Endodermal cell (in vitro differentiated cells): Measurements from ENCODE around the gene ZDHHC24. TPM values are rescaled to one million over a fixed set of nuclear protein-coding genes. Genes with fewer than 3 reads are reported as not detected.
"Not testable (repeated sequence)": the region's sequence is repeated elsewhere in the genome, so short reads cannot be mapped to it uniquely, and the experiment has no call there.

Experiments
- DNase-seq: peaks from one replicate; pipeline ENCODE4 v3.0.0-alpha.2; 2017
- H3K27ac ChIP-seq: 2 replicates; pipeline ENCODE4 v1.5.1; 2013; ENCODE audit warnings: mild to moderate bottlenecking, low read depth, low read length, moderate library complexity
- H3K27me3 ChIP-seq: 2 replicates; pipeline ENCODE4 v1.6.1; 2013; ENCODE audit warnings: mild to moderate bottlenecking, low read length, moderate library complexity; ENCODE audit not compliant: insufficient read depth, control insufficient read depth, poor library complexity, severe bottlenecking
- H3K36me3 ChIP-seq: 2 replicates; pipeline ENCODE4 v1.7.0; 2013; ENCODE audit warnings: mild to moderate bottlenecking, low read length, moderate library complexity; ENCODE audit not compliant: control insufficient read depth, insufficient read depth
- H3K4me1 ChIP-seq: one replicate; pipeline ENCODE4 v1.7.0; 2013; ENCODE audit warnings: low read length; ENCODE audit not compliant: control insufficient read depth, insufficient read depth
- H3K4me3 ChIP-seq: 2 replicates; pipeline ENCODE4 v1.5.1; 2013; ENCODE audit warnings: mild to moderate bottlenecking, low read length, moderate library complexity
- H3K9ac ChIP-seq: 2 replicates; pipeline ENCODE4 v1.6.1; 2013; ENCODE audit warnings: mild to moderate bottlenecking, low read length, moderate library complexity; ENCODE audit not compliant: poor library complexity, severe bottlenecking; ENCODE audit errors: extremely low read depth
- H3K9me3 ChIP-seq: 2 replicates; pipeline ENCODE4 v1.6.1; 2013; ENCODE audit warnings: mild to moderate bottlenecking, low read length, moderate library complexity; ENCODE audit not compliant: control insufficient read depth
- H3K27ac Mint-ChIP-seq: 2 replicates; pipeline ENCODE4 v1.8.0; 2020; ENCODE audit warnings: mixed read lengths
- H3K27me3 Mint-ChIP-seq: 2 replicates; pipeline ENCODE4 v1.8.0; 2021; ENCODE audit warnings: mild to moderate bottlenecking, mixed read lengths; ENCODE audit not compliant: insufficient read depth
- H3K36me3 Mint-ChIP-seq: 2 replicates; pipeline ENCODE4 v1.8.0; 2020; ENCODE audit warnings: low read depth, mixed read lengths
- H3K4me1 Mint-ChIP-seq: 2 replicates; pipeline ENCODE4 v1.8.0; 2020; ENCODE audit warnings: mixed read lengths
- H3K4me3 Mint-ChIP-seq: 2 replicates; pipeline ENCODE4 v1.8.0; 2020; ENCODE audit warnings: mild to moderate bottlenecking, moderate library complexity, mixed read lengths
- H3K9me3 Mint-ChIP-seq: 2 replicates; pipeline ENCODE4 v1.8.0; 2020; ENCODE audit warnings: mild to moderate bottlenecking, mixed read lengths
- WGBS, 2 experiments: methylation state at CpG; one replicate each; pipeline versions ENCODE4 v1.1.5 to v1.1.7; 2013; ENCODE audit warnings: missing lambda C conversion rate in 2 of 2, mixed read lengths in 1 of 2; ENCODE audit not compliant: insufficient coverage in 1 of 2, insufficient read length in 1 of 2; 5-methylcytosine and 5-hydroxymethylcytosine counted together
- total RNA-seq, 2 donors: library from RNA; stranded (reverse); fragmentation: NEBNext Ultra II Directional in 1 of 2; extraction: Animal tissue kit (Norgen Biotek cat#: 25700) in 1 of 2; gene quantifications; 2 replicates in 1 of 2; 3 replicates in 1 of 2; pipeline ENCODE4 v1.2.1, GENCODE V29; 2021
- TF ChIP-seq, protein P1 (sequence below): fragments of 200-600 bp; sonication (generic); conservative IDR thresholded peaks from 2 replicates; pipeline ENCODE4 v1.5.0; 2021; ENCODE audit warnings: antibody characterized with exemption, mild to moderate bottlenecking

Gene ZDHHC24
- total RNA-seq, 2 donors from 2014 or later = 10.6 to 11.7 TPM

DNA sequence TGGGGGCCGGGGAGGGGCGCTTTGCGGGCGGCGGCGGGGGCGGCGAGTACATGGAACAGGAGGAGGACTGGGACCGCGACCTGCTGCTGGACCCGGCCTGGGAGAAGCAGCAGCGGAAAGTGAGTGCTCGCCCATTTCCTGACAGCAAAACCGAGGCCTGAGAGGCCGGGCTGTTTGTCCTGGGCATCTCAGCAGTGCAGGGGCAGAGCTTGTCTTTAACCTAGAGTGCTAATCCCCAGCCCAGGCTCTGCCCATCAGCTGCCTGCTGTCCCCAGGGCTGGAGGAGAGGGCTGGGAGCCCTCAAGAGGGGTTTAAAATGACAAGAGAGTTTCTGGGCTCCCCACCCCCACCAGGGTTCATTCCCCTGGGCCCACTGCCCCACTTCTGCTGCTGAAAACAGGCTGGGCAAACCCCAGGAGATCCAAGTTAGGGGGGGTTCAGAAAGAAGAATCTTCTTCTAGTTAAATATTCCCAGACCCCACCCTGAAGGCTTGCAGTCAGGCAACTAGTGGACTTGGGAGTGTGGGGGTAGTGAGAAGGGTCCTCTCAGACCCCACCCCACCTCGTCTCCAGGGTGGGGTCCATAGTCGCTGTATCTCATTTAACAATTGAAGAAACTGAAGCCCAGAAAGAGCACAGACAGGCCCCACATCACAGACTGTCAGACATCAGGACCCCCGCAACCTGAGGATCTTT lies 1.3 kb upstream of the ZDHHC24 start:
- DNase-seq = no peak
- Histone ChIP-seq H3K4me1 (no peaks in the 10 kb centered on the region), H3K4me3 (no peak overlapping the region), H3K27me3 (no peaks in the 10 kb centered on the region), H3K27ac (peak overlapping the region; percentile 49), H3K36me3 (no peaks in the 10 kb centered on the region), H3K9me3 (no peaks in the 10 kb centered on the region), H3K9ac (no peak overlapping the region)
- peak overlapping the region; percentile 69 for H3K4me3 Mint-ChIP-seq
- no peaks in the 10 kb centered on the region for H3K9me3 Mint-ChIP-seq
- H3K36me3 Mint-ChIP-seq = peaks cover 9% of the 10 kb centered on the region
- TF ChIP-seq, protein P1, sequence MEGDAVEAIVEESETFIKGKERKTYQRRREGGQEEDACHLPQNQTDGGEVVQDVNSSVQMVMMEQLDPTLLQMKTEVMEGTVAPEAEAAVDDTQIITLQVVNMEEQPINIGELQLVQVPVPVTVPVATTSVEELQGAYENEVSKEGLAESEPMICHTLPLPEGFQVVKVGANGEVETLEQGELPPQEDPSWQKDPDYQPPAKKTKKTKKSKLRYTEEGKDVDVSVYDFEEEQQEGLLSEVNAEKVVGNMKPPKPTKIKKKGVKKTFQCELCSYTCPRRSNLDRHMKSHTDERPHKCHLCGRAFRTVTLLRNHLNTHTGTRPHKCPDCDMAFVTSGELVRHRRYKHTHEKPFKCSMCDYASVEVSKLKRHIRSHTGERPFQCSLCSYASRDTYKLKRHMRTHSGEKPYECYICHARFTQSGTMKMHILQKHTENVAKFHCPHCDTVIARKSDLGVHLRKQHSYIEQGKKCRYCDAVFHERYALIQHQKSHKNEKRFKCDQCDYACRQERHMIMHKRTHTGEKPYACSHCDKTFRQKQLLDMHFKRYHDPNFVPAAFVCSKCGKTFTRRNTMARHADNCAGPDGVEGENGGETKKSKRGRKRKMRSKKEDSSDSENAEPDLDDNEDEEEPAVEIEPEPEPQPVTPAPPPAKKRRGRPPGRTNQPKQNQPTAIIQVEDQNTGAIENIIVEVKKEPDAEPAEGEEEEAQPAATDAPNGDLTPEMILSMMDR = no peak
- 37 to 42% methylated on average over 12 to 18 of the region's 18 CpGs for WGBS, 2 experiments
- H3K27me3 Mint-ChIP-seq = peaks cover 1% of the 10 kb centered on the region
- peaks cover 24% of the 10 kb centered on the region for H3K4me1 Mint-ChIP-seq
- no peak overlapping the region for H3K27ac Mint-ChIP-seq

DNA sequence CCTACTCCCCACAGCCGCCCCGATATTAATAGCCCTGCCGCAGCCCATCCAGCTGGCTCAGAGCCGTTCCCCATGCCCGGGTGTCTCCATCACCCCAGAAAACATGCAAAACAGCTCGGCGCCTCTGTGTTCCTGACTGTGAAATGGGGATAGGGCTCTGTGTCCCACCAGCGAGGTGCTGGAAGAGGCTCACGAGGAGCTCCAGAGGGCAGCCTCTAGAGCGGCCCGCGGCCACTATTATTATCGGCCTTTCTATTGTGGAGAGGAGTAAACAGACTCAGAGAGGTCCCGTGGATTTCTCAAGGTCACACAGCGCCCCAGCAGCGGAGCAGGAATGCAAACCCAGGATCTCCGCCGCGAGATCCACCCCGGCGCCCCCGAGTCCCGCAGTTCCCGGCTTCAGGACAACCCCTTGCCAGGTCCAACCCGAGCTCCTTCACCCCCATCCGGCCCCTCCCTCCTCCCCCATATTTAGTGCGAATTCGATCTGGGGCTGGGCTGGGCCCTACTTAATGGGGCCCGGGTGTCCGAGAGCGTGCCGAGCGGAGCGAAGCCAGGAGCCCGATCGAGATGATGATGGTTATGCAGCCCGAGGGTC lies 619 bp upstream of the ZDHHC24 start, which contains the start of gene ACTN3:
TSS of gene ACTN3 (plus strand) at position 536 of the 598 bp plus-strand sequence. CDS start at position 571, 35 bp downstream.
- Histone ChIP-seq H3K4me1 (no peaks in the 10 kb centered on the region), H3K9ac (peak within 1 kb of the TSS; percentile 82), H3K36me3 (no peaks in the 10 kb centered on the region), H3K27me3 (no peaks in the 10 kb centered on the region), H3K27ac (peak within 1 kb of the TSS; percentile 50), H3K9me3 (no peaks in the 10 kb centered on the region), H3K4me3 (peak within 1 kb of the TSS; percentile 91)
- Mint-ChIP-seq H3K9me3 (no peaks in the 10 kb centered on the region), H3K27ac (peak within 1 kb of the TSS; percentile 26), H3K27me3 (peaks cover 1% of the 10 kb centered on the region), H3K4me3 (peak within 1 kb of the TSS; percentile 69), H3K36me3 (peaks cover 16% of the 10 kb centered on the region), H3K4me1 (peaks cover 24% of the 10 kb centered on the region)
- TF ChIP-seq, protein P1 = no peak
- DNase-seq = peak; percentile 86
- 8 to 18% methylated on average over 15 to 37 of the region's 37 CpGs for WGBS, 2 experiments

DNA sequence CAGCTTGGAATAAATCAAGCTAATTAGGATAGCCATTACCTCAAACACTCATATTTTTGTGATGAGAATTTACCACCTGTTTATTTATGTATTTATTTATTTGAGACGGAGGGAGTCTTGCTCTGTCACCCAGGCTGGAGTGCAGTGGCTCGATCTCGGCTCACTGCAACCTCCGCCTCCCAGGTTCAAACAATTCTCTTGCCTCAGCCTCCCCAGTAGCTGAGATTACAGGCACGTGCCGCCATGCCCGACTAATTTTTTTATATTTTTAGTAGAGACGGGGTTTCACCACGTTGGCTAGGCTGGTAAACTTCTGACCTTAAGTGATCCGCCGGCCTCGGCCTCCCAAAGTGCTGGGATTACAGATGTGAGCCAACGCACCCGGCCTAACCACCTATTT lies 896 bp downstream of the ZDHHC24 start:
- peak overlapping the region; percentile 91 for H3K4me3 ChIP-seq
- H3K4me3 Mint-ChIP-seq = peak overlapping the region; percentile 69
- H3K4me1 ChIP-seq, DNase-seq, H3K27me3 ChIP-seq, H3K27me3 Mint-ChIP-seq, H3K9me3 ChIP-seq, H3K36me3 ChIP-seq, H3K27ac ChIP-seq, H3K9me3 Mint-ChIP-seq: not testable (repeated sequence)
- peaks cover 24% of the 10 kb centered on the region for H3K4me1 Mint-ChIP-seq
- H3K36me3 Mint-ChIP-seq = peaks cover 22% of the 10 kb centered on the region
- H3K9ac ChIP-seq = peak overlapping the region; percentile 82
- 86 to 91% methylated on average over 12 to 14 of the region's 14 CpGs for WGBS, 2 experiments
- H3K27ac Mint-ChIP-seq = peak overlapping the region; percentile 4
